Measurements from ENCODE around the gene STING1. TPM values are rescaled to one million over a fixed set of nuclear protein-coding genes. Genes with fewer than 3 reads are reported as not detected.
"Not testable (repeated sequence)": the region's sequence is repeated elsewhere in the genome, so short reads cannot be mapped to it uniquely, and the experiment has no call there.

Gene STING1
- total and polyA plus RNA-seq, 10 of the 15 experiments (the other 5 are each of a cell fraction or from before 2014, with no cell fraction given): 10.1 to 56.1 (median 41.0) TPM

DNA sequence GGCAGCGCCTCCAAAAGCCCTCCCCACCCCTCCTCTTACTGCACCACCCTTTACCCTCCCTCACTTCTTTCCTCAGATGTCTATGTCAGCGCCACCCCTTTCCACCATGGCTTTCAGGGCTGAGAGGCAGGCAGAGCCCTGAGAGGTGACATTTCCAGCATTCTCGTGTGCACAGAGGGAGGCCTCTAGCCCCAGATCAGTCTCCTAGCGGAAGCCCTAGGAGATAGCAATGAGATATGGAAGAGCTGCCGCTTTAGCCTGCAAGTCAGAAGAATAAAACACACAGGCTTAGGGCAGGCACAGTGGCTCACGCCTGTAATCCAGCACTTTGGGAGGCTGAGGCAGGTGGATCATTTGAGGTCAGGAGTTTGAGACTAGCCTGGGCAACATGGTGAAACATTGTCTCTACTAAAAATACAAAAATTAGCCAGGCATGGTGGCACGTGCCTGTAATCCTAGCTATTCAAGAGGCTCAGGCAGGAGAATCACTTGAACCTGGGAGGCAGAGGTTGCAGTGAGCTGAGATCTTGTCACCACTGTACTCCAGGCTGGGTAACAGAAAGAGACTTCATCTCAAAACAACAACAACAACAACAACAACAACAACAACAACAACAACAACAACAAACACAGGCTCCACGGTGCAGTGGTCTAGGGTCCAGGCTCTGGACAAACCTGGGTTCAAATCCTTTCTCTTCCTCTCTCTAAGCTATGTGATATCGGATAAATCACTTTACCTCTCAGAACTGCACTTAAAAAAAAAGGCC, 3.7 kb downstream of the STING1 start:
- SMC1A ChIA-PET (ENCODE audit: uncharacterized antibody, unreplicated experiment): interaction anchor here (0.6 to 2.2 kb wide), 8 partner anchors 17 to 86 kb away, joined by 3 to 9 read pairs (median 3); no protein-coding TSS in a partner anchor
- H4K20me1 ChIP-seq (ENCODE audit: control insufficient read depth, insufficient read depth); H2AFZ ChIP-seq (ENCODE audit: control insufficient read depth, low read depth, low read length); DNase-seq (ENCODE audit: low read depth, low spot score); FAIRE-seq; BruUV-seq (replicated peaks); in situ Hi-C loops (cut with MboI); H3K9me3 ChIP-seq (replicated peaks; ENCODE audit: control insufficient read depth, insufficient read depth, low read length); ATAC-seq; H3K27me3 ChIP-seq (replicated peaks in 1 of 2; ENCODE audit: control insufficient read depth in 2 of 2, insufficient read depth in 2 of 2, low read length in 1 of 2); intact Hi-C loops (cut with micrococcal nuclease; ENCODE audit: unreplicated experiment); H3K4me3 ChIP-seq; H3K79me2 ChIP-seq (ENCODE audit: control insufficient read depth, insufficient read depth, low read length); H3K27ac ChIP-seq (ENCODE audit: control insufficient read depth, insufficient read depth); H3K9ac ChIP-seq (ENCODE audit: control insufficient read depth, insufficient read depth, low read length); H3K36me3 ChIP-seq (ENCODE audit: control insufficient read depth in 2 of 2, insufficient read depth in 2 of 2, low read length in 1 of 2); H3K4me2 ChIP-seq (ENCODE audit: control insufficient read depth, insufficient read depth): not testable (repeated sequence)
- peaks cover 34% of the 10 kb centered on the region for H3K4me1 ChIP-seq (ENCODE audit: control insufficient read depth, insufficient read depth, low read length)
- 66% methylated on average over 9 of the region's 9 CpGs for WGBS (ENCODE audit: insufficient coverage, insufficient replicate concordance, low lambda C conversion rate, missing lambda C conversion rate)
- POLR2A ChIA-PET: interaction anchor here (0.6 to 1.7 kb wide), 8 partner anchors 9 to 228 kb away, joined by 3 to 8 read pairs (median 3); no protein-coding TSS in a partner anchor
- RAD21 ChIA-PET (ENCODE audit: unreplicated experiment): interaction anchor here (0.6 to 2.0 kb wide), 3 partner anchors 18 to 57 kb away, joined by 3 to 6 read pairs (median 4); no protein-coding TSS in a partner anchor
- peak in 1 of 2 experiments; percentile 54; a peak in 1 of 4 replicates for TF ChIP-seq BHLHE40 (IDR thresholded peaks at IDR 0.05; ENCODE audit: borderline replicate concordance in 1 of 2, low read depth in 2 of 2, low read length in 1 of 2)
- CTCF ChIA-PET: interaction anchor here (0.7 to 0.8 kb wide), 3 partner anchors 15 to 23 kb away, joined by 3 read pairs; no protein-coding TSS in a partner anchor

DNA sequence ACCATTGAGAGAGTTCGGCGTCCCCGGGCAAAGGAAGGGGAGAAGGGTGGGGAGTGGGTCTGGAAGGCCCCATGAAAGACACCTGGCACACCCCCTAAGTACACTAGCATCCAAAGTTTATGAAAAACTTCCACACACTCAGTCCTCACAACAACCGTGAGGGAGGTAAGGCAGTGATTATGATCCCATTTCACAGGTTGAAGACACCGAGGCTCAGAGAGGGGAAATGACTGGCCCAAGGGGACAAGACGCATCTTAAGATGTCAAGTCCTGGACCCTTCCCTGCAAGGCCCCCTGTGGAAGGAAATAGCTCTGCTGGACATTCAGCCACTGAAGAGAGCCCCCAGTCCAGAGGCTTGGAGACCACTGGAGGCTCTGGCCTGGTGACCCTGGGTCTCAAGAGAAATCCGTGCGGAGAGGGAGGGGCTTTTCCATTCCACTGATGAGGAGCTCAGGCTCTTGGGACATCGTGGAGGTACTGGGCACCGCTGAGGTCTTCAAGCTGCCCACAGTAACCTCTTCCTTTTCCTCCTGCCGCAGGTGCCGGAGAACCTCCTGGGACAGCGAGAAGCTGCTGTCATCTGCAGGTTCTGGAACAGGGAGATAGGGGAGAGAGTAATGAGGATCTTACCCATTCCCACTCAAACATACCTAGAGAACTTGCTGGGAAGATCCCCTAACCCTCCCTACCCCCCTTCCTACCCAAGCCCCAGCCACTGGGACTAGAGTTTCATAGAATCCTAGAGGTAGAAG, 6.5 kb downstream of the STING1 start:
- H2AFZ ChIP-seq (ENCODE audit: control insufficient read depth, low read depth, low read length): no peak overlapping the region
- in situ Hi-C loops (cut with MboI) (no loop called here), intact Hi-C loops (cut with micrococcal nuclease; ENCODE audit: unreplicated experiment) (no loop called here)
- ChIA-PET SMC1A (ENCODE audit: uncharacterized antibody, unreplicated experiment) (no interaction called here), RAD21 (ENCODE audit: unreplicated experiment) (interaction anchor here (0.6 kb wide), 1 partner anchor 183 kb away, joined by 3 read pairs; the partner anchor contains the start of gene MATR3), CTCF (no interaction called here), POLR2A (interaction anchor here (0.5 to 0.6 kb wide), 2 partner anchors 12 to 18 kb away, joined by 4 to 5 read pairs; no protein-coding TSS in a partner anchor)
- H3K9ac ChIP-seq (ENCODE audit: control insufficient read depth, insufficient read depth, low read length): no peak overlapping the region
- no peak for FAIRE-seq
- H3K9me3 ChIP-seq (replicated peaks; ENCODE audit: control insufficient read depth, insufficient read depth, low read length): no peaks in the 10 kb centered on the region
- no TSS peak for BruUV-seq (replicated peaks)
- no peak overlapping the region for H3K4me2 ChIP-seq (ENCODE audit: control insufficient read depth, insufficient read depth)
- peaks cover 0 to 4% of the 10 kb centered on the region in 2 experiments; a peak in 2 of 4 replicates for H3K36me3 ChIP-seq (ENCODE audit: control insufficient read depth in 2 of 2, insufficient read depth in 2 of 2, low read length in 1 of 2)
- H3K27me3 ChIP-seq (replicated peaks in 1 of 2; ENCODE audit: control insufficient read depth in 2 of 2, insufficient read depth in 2 of 2, low read length in 1 of 2): no peaks in the 10 kb centered on the region
- no peak overlapping the region for H3K27ac ChIP-seq (ENCODE audit: control insufficient read depth, insufficient read depth)
- TF ChIP-seq SMARCA5 (IDR thresholded peaks at IDR 0.05) (no peak), EED (IDR thresholded peaks at IDR 0.05; ENCODE audit: low read depth) (no peak)
- TF ChIP-seq, protein P1, sequence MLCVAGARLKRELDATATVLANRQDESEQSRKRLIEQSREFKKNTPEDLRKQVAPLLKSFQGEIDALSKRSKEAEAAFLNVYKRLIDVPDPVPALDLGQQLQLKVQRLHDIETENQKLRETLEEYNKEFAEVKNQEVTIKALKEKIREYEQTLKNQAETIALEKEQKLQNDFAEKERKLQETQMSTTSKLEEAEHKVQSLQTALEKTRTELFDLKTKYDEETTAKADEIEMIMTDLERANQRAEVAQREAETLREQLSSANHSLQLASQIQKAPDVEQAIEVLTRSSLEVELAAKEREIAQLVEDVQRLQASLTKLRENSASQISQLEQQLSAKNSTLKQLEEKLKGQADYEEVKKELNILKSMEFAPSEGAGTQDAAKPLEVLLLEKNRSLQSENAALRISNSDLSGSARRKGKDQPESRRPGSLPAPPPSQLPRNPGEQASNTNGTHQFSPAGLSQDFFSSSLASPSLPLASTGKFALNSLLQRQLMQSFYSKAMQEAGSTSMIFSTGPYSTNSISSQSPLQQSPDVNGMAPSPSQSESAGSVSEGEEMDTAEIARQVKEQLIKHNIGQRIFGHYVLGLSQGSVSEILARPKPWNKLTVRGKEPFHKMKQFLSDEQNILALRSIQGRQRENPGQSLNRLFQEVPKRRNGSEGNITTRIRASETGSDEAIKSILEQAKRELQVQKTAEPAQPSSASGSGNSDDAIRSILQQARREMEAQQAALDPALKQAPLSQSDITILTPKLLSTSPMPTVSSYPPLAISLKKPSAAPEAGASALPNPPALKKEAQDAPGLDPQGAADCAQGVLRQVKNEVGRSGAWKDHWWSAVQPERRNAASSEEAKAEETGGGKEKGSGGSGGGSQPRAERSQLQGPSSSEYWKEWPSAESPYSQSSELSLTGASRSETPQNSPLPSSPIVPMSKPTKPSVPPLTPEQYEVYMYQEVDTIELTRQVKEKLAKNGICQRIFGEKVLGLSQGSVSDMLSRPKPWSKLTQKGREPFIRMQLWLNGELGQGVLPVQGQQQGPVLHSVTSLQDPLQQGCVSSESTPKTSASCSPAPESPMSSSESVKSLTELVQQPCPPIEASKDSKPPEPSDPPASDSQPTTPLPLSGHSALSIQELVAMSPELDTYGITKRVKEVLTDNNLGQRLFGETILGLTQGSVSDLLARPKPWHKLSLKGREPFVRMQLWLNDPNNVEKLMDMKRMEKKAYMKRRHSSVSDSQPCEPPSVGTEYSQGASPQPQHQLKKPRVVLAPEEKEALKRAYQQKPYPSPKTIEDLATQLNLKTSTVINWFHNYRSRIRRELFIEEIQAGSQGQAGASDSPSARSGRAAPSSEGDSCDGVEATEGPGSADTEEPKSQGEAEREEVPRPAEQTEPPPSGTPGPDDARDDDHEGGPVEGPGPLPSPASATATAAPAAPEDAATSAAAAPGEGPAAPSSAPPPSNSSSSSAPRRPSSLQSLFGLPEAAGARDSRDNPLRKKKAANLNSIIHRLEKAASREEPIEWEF (IDR thresholded peaks at IDR 0.05; ENCODE audit: insufficient replicate concordance, low read depth, low read length): no peak
- no peaks in the 10 kb centered on the region for H4K20me1 ChIP-seq (ENCODE audit: control insufficient read depth, insufficient read depth)
- H3K79me2 ChIP-seq (ENCODE audit: control insufficient read depth, insufficient read depth, low read length): no peaks in the 10 kb centered on the region
- WGBS (ENCODE audit: insufficient coverage, insufficient replicate concordance, low lambda C conversion rate, missing lambda C conversion rate): 76% methylated on average over 13 of the region's 13 CpGs
- ATAC-seq: no peak
- peaks cover 11% of the 10 kb centered on the region for H3K4me1 ChIP-seq (ENCODE audit: control insufficient read depth, insufficient read depth, low read length)
- DNase-seq (ENCODE audit: low read depth, low spot score): no peak
- H3K4me3 ChIP-seq: no peak overlapping the region

Data from GM12878 (cell line).